ENCODE data around the gene REEP5. TPM values are rescaled to one million over a fixed set of nuclear protein-coding genes. Genes with fewer than 3 reads are reported as not detected.

The REEP5 gene
- total and polyA plus RNA-seq, 2 of the 4 experiments (the other 2 are of a cell fraction), result 49.3 to 82.0 TPM

GRCh38 chr5:112844489-112844888, 77.5 kb downstream of the REEP5 start:
- Histone ChIP-seq H4K8ac (ENCODE audit: low read depth in 2 of 2, low read length in 2 of 2) (no peak overlapping the region), H4K20me1 (ENCODE audit: insufficient read depth, low read length) (no peaks in the 10 kb centered on the region), H3K9me1 (ENCODE audit: insufficient read depth, low read length) (no peaks in the 10 kb centered on the region), H3K4me3 (ENCODE audit: insufficient read depth, low read depth, low read length) (no peak overlapping the region), H2BK20ac (ENCODE audit: low read depth, low read length) (no peak overlapping the region), H4K91ac (ENCODE audit: insufficient read depth, low read depth, low read length) (no peak overlapping the region), H3K9me3 (ENCODE audit: control insufficient read depth, insufficient read depth, low read length) (no peaks in the 10 kb centered on the region), H2AK9ac (replicated peaks; ENCODE audit: low read depth, low read length, poor library complexity) (no peak overlapping the region), H3K27ac (ENCODE audit: insufficient read depth, low read length) (no peak overlapping the region), H3K9ac (ENCODE audit: low read depth, low read length) (no peak overlapping the region), H3K18ac (ENCODE audit: low read depth, low read length) (no peak overlapping the region), H2BK15ac (ENCODE audit: low read depth, low read length) (no peak overlapping the region), H3K27me3 (ENCODE audit: control insufficient read depth, insufficient read depth, low read length) (no peaks in the 10 kb centered on the region), H3K36me3 (ENCODE audit: control insufficient read depth, insufficient read depth, low read length) (peaks cover 3% of the 10 kb centered on the region; the same call in 1 of the 2 replicates), H3K56ac (ENCODE audit: extremely low read depth, insufficient read depth, low read length) (no peak overlapping the region), H3K14ac (replicated peaks; ENCODE audit: low read depth, low read length) (no peak overlapping the region), H3K23ac (ENCODE audit: low read depth, low read length) (no peak overlapping the region), H3K4ac (ENCODE audit: low read depth, low read length) (no peak overlapping the region), H3K4me2 (ENCODE audit: low read depth, low read length) (no peak overlapping the region), H4K5ac (ENCODE audit: low read depth, low read length) (no peak overlapping the region), H3K4me1 (ENCODE audit: control insufficient read depth, insufficient read depth, low read length) (no peaks in the 10 kb centered on the region), H2AK5ac (ENCODE audit: low read depth, low read length) (no peak overlapping the region), H2BK120ac (ENCODE audit: low read depth, low read length) (no peak overlapping the region), H3K79me1 (ENCODE audit: low read depth in 1 of 2, low read length in 2 of 2) (no peaks in the 10 kb centered on the region), H2BK5ac (ENCODE audit: low read depth, low read length, poor library complexity, severe bottlenecking) (no peak overlapping the region), H2AFZ (replicated peaks; ENCODE audit: low read length, poor library complexity) (no peak overlapping the region)
- WGBS, 2 experiments (ENCODE audit: extremely low coverage in 2 of 2, insufficient read length in 1 of 2), result no CpG with 5 or more reads among the region's 1 CpG
- DNase-seq (no peak), ATAC-seq (ENCODE audit: low read depth) (no peak)
- in situ Hi-C loops (cut with MboI; ENCODE audit: low sequenced_read_pairs), result loop anchor here (10.0 kb wide), 1 partner anchor 290 kb away; no protein-coding TSS in a partner anchor
- CTCF ChIA-PET, result interaction anchor here (0.9 kb wide), 1 partner anchor 294 kb away, joined by 4 read pairs; no protein-coding TSS in a partner anchor
- POLR2A ChIA-PET (ENCODE audit: unreplicated experiment), result no interaction called here
- BruUV-seq (replicated peaks), result no TSS peak
- TF ChIP-seq POLR2A (IDR thresholded peaks at IDR 0.05; ENCODE audit: low read depth, low read length) (no peak), NFE2L2 (IDR thresholded peaks at IDR 0.05; ENCODE audit: low read depth, low read length) (no peak), MAFK (IDR thresholded peaks at IDR 0.05; ENCODE audit: low read depth, low read length) (no peak), BHLHE40 (IDR thresholded peaks at IDR 0.05; ENCODE audit: low read depth, low read length) (no peak), MXI1 (IDR thresholded peaks at IDR 0.05; ENCODE audit: borderline replicate concordance, low read depth, low read length) (no peak), CHD1 (IDR thresholded peaks at IDR 0.05; ENCODE audit: low read depth, low read length) (no peak), RAD21 (IDR thresholded peaks at IDR 0.05; ENCODE audit: low read length) (no peak), FOS (IDR thresholded peaks at IDR 0.05; ENCODE audit: low read depth, low read length) (no peak), RCOR1 (IDR thresholded peaks at IDR 0.05; ENCODE audit: insufficient replicate concordance, low read length) (no peak), CTCF (conservative IDR thresholded peaks at IDR 0.05; ENCODE audit: low read depth, low read length) (no peak), SMC3 (IDR thresholded peaks at IDR 0.05; ENCODE audit: low read depth, low read length) (no peak), CEBPB (IDR thresholded peaks at IDR 0.05; ENCODE audit: low read depth, low read length) (no peak), MAZ (IDR thresholded peaks at IDR 0.05; ENCODE audit: borderline replicate concordance, low read depth, low read length) (no peak), RFX5 (IDR thresholded peaks at IDR 0.05; ENCODE audit: low read depth, low read length) (no peak), ELK1 (IDR thresholded peaks at IDR 0.05; ENCODE audit: borderline replicate concordance, low read depth, low read length) (no peak)
- TF ChIP-seq, protein P1, sequence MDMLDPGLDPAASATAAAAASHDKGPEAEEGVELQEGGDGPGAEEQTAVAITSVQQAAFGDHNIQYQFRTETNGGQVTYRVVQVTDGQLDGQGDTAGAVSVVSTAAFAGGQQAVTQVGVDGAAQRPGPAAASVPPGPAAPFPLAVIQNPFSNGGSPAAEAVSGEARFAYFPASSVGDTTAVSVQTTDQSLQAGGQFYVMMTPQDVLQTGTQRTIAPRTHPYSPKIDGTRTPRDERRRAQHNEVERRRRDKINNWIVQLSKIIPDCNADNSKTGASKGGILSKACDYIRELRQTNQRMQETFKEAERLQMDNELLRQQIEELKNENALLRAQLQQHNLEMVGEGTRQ (IDR thresholded peaks at IDR 0.05; ENCODE audit: low read depth, low read length), result no peak
- dilution Hi-C loops (cut with HindIII; ENCODE audit: low sequenced_read_pairs, unreplicated experiment), result no loop called here
- intact Hi-C loops (cut with micrococcal nuclease), result no loop called here
